Vagina (tissue), 2 donors: ENCODE measurements around the gene FCN2. TPM values are rescaled to one million over a fixed set of nuclear protein-coding genes. Genes with fewer than 3 reads are reported as not detected.

Experiments
- DNase-seq, 2 donors: peaks; one replicate each; pipeline ENCODE4 v3.0.0-alpha.2; 2017; ENCODE audit errors: extremely low spot score in 2 of 2
- H3K27ac ChIP-seq: fragments of 200-600 bp; sonication (generic); one replicate; pipeline ENCODE4 v1.5.1; 2019
- H3K27me3 ChIP-seq: fragments of 200-600 bp; sonication (generic); one replicate; pipeline ENCODE4 v1.5.1; 2019
- H3K36me3 ChIP-seq, 2 donors: fragments of 200-600 bp; sonication (generic); one replicate each; pipeline ENCODE4 v1.5.1; 2017 to 2019
- H3K4me1 ChIP-seq: fragments of 200-600 bp; sonication (generic); one replicate; pipeline ENCODE4 v1.5.1; 2019
- H3K4me3 ChIP-seq, 2 donors: fragments of 200-600 bp; sonication (generic); 1 replicate in 1 of 2; 2 replicates in 1 of 2; pipeline ENCODE4 v1.5.1; 2016 to 2019
- H3K9me3 ChIP-seq: fragments of 200-600 bp; sonication (generic); one replicate; pipeline ENCODE4 v1.5.1; 2019
- CTCF ChIP-seq, 3 experiments: fragments of 450-650 bp in 2 of 3; fragments of 200-600 bp in 1 of 3; sonication (generic) in 1 of 3; IDR thresholded peaks; one replicate each; pipeline ENCODE4 v1.5.1; 2017 to 2019; ENCODE audit warnings: antibody characterized with exemption in 3 of 3, mild to moderate bottlenecking in 2 of 3, moderate library complexity in 2 of 3
- POLR2A ChIP-seq, 2 donors: fragments of 450-650 bp; IDR thresholded peaks; one replicate each; pipeline ENCODE4 v1.6.1; 2017; ENCODE audit warnings: antibody characterized with exemption in 2 of 2, mild to moderate bottlenecking in 2 of 2, moderate library complexity in 2 of 2
- POLR2AphosphoS5 ChIP-seq, 2 donors: sonication (generic); formaldehyde crosslinking; IDR thresholded peaks; one replicate each; pipeline ENCODE4 v1.9.0; 2017; ENCODE audit warnings: antibody characterized with exemption in 2 of 2, mild to moderate bottlenecking in 2 of 2, low read depth in 1 of 2; ENCODE audit not compliant: insufficient read depth in 1 of 2
- intact Hi-C: fragments of 100-400 bp; cut with DNase I; formaldehyde crosslinking; loops from one replicate; pipeline ENCODE4 v1.15.1; 2023
- total RNA-seq: library from RNA; depleted of rRNA; stranded (reverse); fragments of >200 nt; gene quantifications from one replicate; pipeline ENCODE4 v1.2.3, GENCODE V29; 2016

FCN2 gene
- total RNA-seq, 1 donor from 2014 or later: not detected

- TF ChIP-seq POLR2A (IDR thresholded peaks at IDR 0.05) (no peak), POLR2AphosphoS5 (IDR thresholded peaks at IDR 0.05; ENCODE audit: insufficient read depth in 1 of 2, low read depth in 1 of 2) (no peak), CTCF (IDR thresholded peaks at IDR 0.05) (no peak)
- no peak for DNase-seq
- Histone ChIP-seq H3K27me3 (no peaks in the 10 kb centered on the region), H3K36me3 (no peaks in the 10 kb centered on the region), H3K9me3 (no peaks in the 10 kb centered on the region), H3K4me3 (no peak overlapping the region), H3K27ac (no peak overlapping the region), H3K4me1 (no peaks in the 10 kb centered on the region)
- intact Hi-C loops: no loop called here
Measured at GRCh38 chr9:134928436-134929192, 48.0 kb downstream of the FCN2 start.

- TF ChIP-seq POLR2AphosphoS5 (IDR thresholded peaks at IDR 0.05; ENCODE audit: insufficient read depth in 1 of 2, low read depth in 1 of 2) (no peak), CTCF (IDR thresholded peaks at IDR 0.05) (no peak), POLR2A (IDR thresholded peaks at IDR 0.05) (no peak)
- no peaks in the 10 kb centered on the region for H3K9me3 ChIP-seq
- no peak overlapping the region for H3K27ac ChIP-seq
- no peaks in the 10 kb centered on the region for H3K27me3 ChIP-seq
- no peaks in the 10 kb centered on the region for H3K36me3 ChIP-seq
- H3K4me3 ChIP-seq: no peak overlapping the region
- intact Hi-C loops: no loop called here
- DNase-seq: no peak
- H3K4me1 ChIP-seq: no peaks in the 10 kb centered on the region
Measured at GRCh38 chr9:134929193-134930158, 48.9 kb downstream of the FCN2 start.

GRCh38 chr9:134930398-134930797 lies 49.8 kb downstream of the FCN2 start:
- Histone ChIP-seq H3K27me3 (no peaks in the 10 kb centered on the region), H3K36me3 (no peaks in the 10 kb centered on the region), H3K4me3 (no peak overlapping the region), H3K27ac (no peak overlapping the region), H3K4me1 (no peaks in the 10 kb centered on the region), H3K9me3 (no peaks in the 10 kb centered on the region)
- intact Hi-C loops: no loop called here
- TF ChIP-seq CTCF (IDR thresholded peaks at IDR 0.05): no peak
- no peak for TF ChIP-seq POLR2AphosphoS5 (IDR thresholded peaks at IDR 0.05; ENCODE audit: insufficient read depth in 1 of 2, low read depth in 1 of 2)
- no peak for TF ChIP-seq POLR2A (IDR thresholded peaks at IDR 0.05)
- DNase-seq: no peak

GRCh38 chr9:134932171-134932570 lies 51.6 kb downstream of the FCN2 start:
- Histone ChIP-seq H3K27ac (no peak overlapping the region), H3K27me3 (no peaks in the 10 kb centered on the region), H3K9me3 (no peaks in the 10 kb centered on the region), H3K36me3 (no peaks in the 10 kb centered on the region), H3K4me1 (no peaks in the 10 kb centered on the region), H3K4me3 (no peak overlapping the region)
- no peak for DNase-seq
- TF ChIP-seq POLR2AphosphoS5 (IDR thresholded peaks at IDR 0.05; ENCODE audit: insufficient read depth in 1 of 2, low read depth in 1 of 2): no peak
- no peak for TF ChIP-seq POLR2A (IDR thresholded peaks at IDR 0.05)
- TF ChIP-seq CTCF (IDR thresholded peaks at IDR 0.05): no peak
- intact Hi-C loops: no loop called here
